Measurements from ENCODE around the gene MINAR1.

MINAR1 gene

GRCh38 chr15:79458491-79458890 lies 26.4 kb downstream of the MINAR1 start:
- no peak overlapping the region for H3K4me3 ChIP-seq (ENCODE audit: low read depth, low read length)
- no peak for DNase-seq (ENCODE audit: low read depth)

- H3K4me3 ChIP-seq (ENCODE audit: low read depth, low read length) = no peak overlapping the region
- DNase-seq (ENCODE audit: low read depth) = no peak
These were observed 27.5 kb downstream of the MINAR1 start for GRCh38 chr15:79459666-79460065.

GRCh38 chr15:79463043-79463780 lies 31.1 kb downstream of the MINAR1 start:
- H3K4me3 ChIP-seq (ENCODE audit: low read depth, low read length) = no peak overlapping the region
- DNase-seq (ENCODE audit: low read depth) = no peak

GRCh38 chr15:79463781-79464270 lies 31.7 kb downstream of the MINAR1 start:
- no peak for DNase-seq (ENCODE audit: low read depth)
- H3K4me3 ChIP-seq (ENCODE audit: low read depth, low read length) = no peak overlapping the region

- no peak for DNase-seq (ENCODE audit: low read depth)
- H3K4me3 ChIP-seq (ENCODE audit: low read depth, low read length) = no peak overlapping the region
These were observed 34.4 kb downstream of the MINAR1 start for GRCh38 chr15:79466488-79466887.

- DNase-seq (ENCODE audit: low read depth) = no peak
- no peak overlapping the region for H3K4me3 ChIP-seq (ENCODE audit: low read depth, low read length)
These were observed 35.9 kb downstream of the MINAR1 start for GRCh38 chr15:79467865-79468586.

GRCh38 chr15:79472446-79472845 lies 40.3 kb downstream of the MINAR1 start:
- DNase-seq (ENCODE audit: low read depth) = no peak
- H3K4me3 ChIP-seq (ENCODE audit: low read depth, low read length) = no peak overlapping the region

GRCh38 chr15:79474252-79474651 lies 42.1 kb downstream of the MINAR1 start:
- no peak overlapping the region for H3K4me3 ChIP-seq (ENCODE audit: low read depth, low read length)
- DNase-seq (ENCODE audit: low read depth) = no peak

GRCh38 chr15:79475306-79475705 lies 43.2 kb downstream of the MINAR1 start:
- DNase-seq (ENCODE audit: low read depth) = peak; percentile 11
- H3K4me3 ChIP-seq (ENCODE audit: low read depth, low read length) = no peak overlapping the region

- no peak overlapping the region for H3K4me3 ChIP-seq (ENCODE audit: low read depth, low read length)
These were observed 46.0 kb downstream of the MINAR1 start for GRCh38 chr15:79478108-79478507.

GRCh38 chr15:79479616-79480015 lies 47.5 kb downstream of the MINAR1 start:
- DNase-seq (ENCODE audit: low read depth) = no peak
- no peak overlapping the region for H3K4me3 ChIP-seq (ENCODE audit: low read depth, low read length)

More at GRCh38 chr15:79478108-79478507, 46.0 kb downstream of the MINAR1 start:
- no peak for DNase-seq (ENCODE audit: low read depth)

- DNase-seq (ENCODE audit: low read depth) = no peak
- no peak overlapping the region for H3K4me3 ChIP-seq (ENCODE audit: low read depth, low read length)
These were observed 49.7 kb downstream of the MINAR1 start for GRCh38 chr15:79481793-79482192.

All from skeletal muscle cell (primary cell).